Tongue (tissue), 2 donors: Measurements from ENCODE around the gene KDM7A. TPM values are rescaled to one million over a fixed set of nuclear protein-coding genes. Genes with fewer than 3 reads are reported as not detected.
"Not testable (repeated sequence)": the region's sequence is repeated elsewhere in the genome, so short reads cannot be mapped to it uniquely, and the experiment has no call there.

Experiments
- DNase-seq: peaks from one replicate; pipeline ENCODE4 v3.0.0-alpha.2; 2015
- total RNA-seq: library from RNA; depleted of rRNA; stranded (reverse); fragments of >200 nt; gene quantifications from one replicate; pipeline ENCODE4 v1.2.3, GENCODE V29; 2014

Gene KDM7A
- total RNA-seq, 1 donor from 2014 or later = 17.4 TPM

GRCh38 chr7:140160308-140160707 is 16.5 kb downstream of the KDM7A start:
- no peak for DNase-seq

DNA sequence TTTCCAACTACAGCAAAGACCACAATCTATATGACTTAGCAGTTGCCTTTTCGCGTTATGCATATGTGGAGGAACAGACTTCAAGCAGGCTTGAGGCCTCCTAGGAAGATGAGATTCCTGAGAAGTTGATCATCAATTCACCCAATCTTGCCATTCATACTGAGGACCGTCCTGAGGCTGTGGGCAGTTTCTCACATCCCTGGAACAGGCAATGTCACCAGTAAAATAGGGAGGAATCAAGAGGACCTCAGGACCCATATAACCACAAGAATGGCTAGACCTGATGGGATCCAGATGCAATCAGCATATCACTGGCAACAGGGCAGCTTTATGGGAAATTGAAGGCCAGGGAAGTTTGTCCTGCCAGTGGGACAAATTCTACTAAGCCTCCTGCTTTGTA is 17.3 kb downstream of the KDM7A start:
- no peak for DNase-seq

GRCh38 chr7:140156460-140157080 is 20.2 kb downstream of the KDM7A start:
- DNase-seq = no peak

- no peak for DNase-seq
Observed at GRCh38 chr7:140155428-140155827, 21.4 kb downstream of the KDM7A start.

DNA sequence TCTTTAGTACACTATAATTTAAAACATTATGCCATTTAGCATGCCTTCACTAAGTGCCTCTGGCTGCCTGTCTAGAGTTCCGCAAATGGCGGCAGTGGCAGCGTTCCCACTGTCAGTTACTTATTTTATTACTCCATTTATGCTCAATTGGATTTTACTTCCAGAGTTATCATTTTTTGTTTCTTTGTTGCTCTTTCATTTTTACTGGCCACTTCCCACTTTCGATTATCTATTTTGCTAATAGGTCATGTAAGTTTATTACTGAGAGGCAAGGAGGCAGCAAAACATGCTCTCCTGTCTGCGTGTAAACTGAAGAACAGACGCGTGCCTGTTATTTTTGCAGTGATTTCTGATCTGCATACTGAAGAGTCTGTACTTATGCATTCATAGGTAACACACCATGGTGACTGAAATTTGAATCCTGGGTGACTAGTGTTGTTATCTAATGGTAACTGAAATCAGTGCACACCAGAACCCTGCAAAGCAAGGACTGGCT is 23.1 kb downstream of the KDM7A start:
- no peak for DNase-seq

GRCh38 chr7:140146574-140146973 is 30.2 kb downstream of the KDM7A start:
- no peak for DNase-seq

GRCh38 chr7:140145709-140146108 is 31.1 kb downstream of the KDM7A start:
- no peak for DNase-seq

GRCh38 chr7:140144821-140145220 is 32.0 kb downstream of the KDM7A start:
- DNase-seq = no peak

DNA sequence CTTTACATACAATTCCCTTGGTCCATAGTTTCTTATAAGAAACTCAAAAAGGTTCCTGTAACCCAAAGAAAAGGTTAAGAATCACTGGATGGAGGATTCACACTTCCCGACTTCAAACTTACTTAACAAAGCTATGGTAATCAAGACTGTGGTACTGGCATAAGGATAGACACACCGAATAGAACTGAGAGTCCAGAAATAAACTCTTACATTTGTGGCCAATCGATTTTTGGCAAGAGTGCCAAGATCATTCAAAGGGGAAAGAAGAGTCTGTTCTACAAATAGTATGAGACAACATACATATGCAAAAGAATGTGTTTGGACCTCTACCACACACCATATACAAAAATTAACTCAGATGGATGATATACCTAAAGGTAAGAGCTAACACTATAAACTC is 32.8 kb downstream of the KDM7A start:
- DNase-seq = no peak

DNA sequence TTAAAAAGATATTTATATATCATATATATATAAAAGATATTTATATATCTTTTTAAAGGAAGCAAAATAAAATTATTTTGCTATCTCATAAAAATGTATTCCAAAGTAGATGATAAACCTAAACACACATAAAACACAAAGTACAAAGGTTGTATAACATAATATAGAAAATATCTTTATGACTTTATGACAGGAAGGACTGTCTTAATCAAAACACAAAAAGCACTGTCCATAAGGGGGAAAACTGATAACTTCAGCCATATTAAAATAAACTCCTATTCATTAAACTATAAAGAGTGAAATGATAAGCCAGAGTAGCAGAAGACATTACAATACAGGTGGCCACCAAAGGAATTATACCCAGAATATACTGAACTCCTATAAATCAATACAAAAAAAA is 34.8 kb downstream of the KDM7A start:
- no peak for DNase-seq

DNA sequence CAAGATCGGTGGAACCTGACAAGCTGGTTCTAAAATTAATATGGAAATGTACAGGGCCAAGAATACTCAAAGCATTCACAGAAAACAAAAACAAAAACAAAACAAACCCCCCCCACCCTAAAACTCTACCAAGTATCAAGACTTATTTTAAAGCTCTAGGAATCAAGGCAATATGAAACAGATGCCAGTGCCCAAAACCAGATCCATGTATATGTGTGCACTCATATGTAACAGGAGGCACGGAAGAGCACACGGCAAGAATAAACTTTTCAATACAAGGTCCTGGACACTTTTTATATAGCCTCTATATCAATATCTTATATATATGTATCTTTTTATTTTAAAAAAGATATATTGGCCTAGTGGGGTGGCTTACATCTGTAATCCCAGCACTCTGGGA is 35.5 kb downstream of the KDM7A start:
- DNase-seq = no peak

DNA sequence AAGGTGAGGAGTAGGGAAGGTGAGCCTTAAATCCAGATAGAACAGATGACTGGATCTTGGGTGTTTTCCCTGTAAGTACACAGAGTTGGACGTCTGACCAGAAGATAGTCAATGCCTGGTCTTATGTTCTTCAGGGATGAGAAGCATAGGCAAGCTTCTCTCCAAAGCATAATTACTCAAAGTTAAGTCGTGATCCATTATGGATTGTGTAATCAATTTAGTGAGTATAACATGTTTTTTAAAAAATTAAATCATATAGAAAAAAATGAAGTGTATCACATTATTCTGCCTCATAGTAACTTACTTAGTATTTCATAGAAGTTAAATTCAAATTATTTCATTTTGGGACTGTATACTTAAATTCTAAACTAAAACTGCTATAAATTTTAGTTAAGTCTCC is 39.7 kb downstream of the KDM7A start:
- DNase-seq = no peak

DNA sequence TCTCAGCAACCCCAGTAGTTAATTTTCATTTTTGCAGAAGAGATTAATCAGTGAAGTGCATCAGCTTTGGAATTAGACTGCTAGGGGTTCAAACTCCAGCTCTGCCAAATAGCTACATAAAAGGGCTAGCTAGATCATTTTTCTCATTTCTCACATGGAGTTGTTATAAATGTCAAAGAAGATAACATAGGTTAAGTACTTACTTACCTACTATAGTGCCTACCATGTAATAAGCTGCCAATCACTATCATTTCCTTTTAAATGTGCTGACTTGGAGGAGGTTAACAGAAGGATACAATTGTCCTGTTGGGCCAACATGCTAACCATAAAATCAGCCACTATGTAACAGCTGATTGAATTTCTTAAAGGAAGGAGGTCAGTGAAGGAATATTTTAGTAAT is 40.7 kb downstream of the KDM7A start:
- no peak for DNase-seq

GRCh38 chr7:140134039-140134438 is 42.7 kb downstream of the KDM7A start:
- DNase-seq = no peak

GRCh38 chr7:140127360-140128127 is 49.2 kb downstream of the KDM7A start:
- DNase-seq = no peak

GRCh38 chr7:140126435-140127034 is 50.2 kb downstream of the KDM7A start:
- DNase-seq = no peak

DNA sequence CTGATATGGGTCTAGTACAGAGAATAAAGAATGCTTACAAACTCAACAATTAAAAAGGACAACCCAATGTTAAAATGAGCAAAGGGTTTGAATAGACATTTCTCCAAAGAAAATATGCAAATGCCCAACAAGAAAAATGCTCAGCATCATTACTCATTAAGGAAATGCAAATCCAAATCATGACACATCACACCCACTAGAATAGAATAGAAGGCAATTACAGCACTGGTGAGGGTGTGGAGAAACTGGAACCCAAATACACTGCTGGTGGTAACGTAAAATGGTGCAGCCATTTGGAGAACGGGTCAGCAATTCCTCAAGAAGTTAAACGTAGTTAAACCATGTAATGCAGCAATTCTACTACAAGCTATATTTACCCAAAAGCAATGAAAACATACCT is 53.8 kb downstream of the KDM7A start:
- no peak for DNase-seq

GRCh38 chr7:140121326-140121725 is 55.5 kb downstream of the KDM7A start:
- DNase-seq = no peak

DNA sequence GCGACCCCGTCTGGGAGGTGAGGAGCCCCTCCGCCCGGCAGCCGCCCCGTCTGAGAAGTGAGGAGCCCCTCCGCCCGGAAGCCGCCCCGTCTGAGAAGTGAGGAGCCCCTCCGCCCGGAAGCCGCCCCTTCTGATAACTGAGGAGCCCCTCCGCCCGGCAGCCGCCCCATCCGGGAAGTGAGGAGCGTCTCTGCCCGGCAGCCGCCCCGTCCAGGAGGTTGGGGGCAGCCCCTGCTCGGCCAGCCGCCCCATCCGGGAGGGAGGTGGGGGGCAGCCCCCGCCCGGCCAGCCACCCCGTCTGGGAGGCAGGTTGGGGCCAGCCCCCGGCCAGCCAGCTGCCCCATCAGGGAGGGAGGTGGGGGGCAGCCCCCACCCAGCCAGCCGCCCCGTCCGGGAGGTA is 62.0 kb downstream of the KDM7A start:
- not testable (repeated sequence) for DNase-seq

- DNase-seq = not testable (repeated sequence)
Observed at GRCh38 chr7:140108777-140109176, 68.0 kb downstream of the KDM7A start.

DNA sequence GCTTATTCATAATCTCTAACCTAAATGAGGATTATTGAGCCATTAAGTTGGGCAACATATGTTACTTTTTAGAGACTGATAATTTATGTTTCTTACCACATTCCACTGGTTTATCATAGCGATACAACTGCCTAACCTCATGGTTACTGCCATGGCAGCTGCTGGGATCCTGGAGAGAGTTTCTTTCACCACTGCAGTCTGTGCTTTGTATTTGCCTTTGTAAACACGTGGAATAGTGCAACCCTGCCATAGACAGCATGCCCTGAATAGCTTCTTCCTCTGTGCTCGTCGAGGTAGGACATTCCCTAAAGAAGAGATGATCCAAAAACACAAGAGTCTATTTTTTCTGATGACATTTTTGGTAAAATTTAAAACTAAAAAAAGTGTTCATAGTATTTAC is 80.3 kb downstream of the KDM7A start:
- DNase-seq = no peak

GRCh38 chr7:140093375-140093774 is 83.4 kb downstream of the KDM7A start:
- no peak for DNase-seq

GRCh38 chr7:140085447-140085846 is 91.3 kb downstream of the KDM7A start:
- DNase-seq = no peak

DNA sequence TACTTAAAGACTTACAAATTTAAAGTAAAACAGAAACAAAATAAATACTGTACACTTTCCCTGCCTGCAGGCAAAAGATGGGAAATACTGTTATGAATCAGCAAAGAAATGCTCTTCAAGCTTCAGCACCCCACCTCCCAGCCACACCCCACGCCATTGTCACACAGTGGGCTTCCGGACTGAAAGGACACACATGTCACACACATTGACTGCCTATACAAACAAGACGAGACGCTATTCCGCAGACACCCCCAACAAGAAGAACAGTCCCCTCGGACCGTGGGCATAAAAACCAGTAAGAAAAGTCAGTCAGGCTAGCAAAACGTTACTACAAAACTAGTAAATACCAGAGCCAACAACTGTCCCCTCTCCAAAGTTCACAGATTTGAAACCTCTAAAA is 91.8 kb downstream of the KDM7A start:
- no peak for DNase-seq
